HepG2 (cell line): ENCODE measurements around the gene VPS18. TPM values are rescaled to one million over a fixed set of nuclear protein-coding genes. Genes with fewer than 3 reads are reported as not detected.

Source experiments
- GRHL1 ChIP-seq: sonication (generic); formaldehyde crosslinking; conservative IDR thresholded peaks from 2 replicates; pipeline ENCODE4 v1.8.0; 2022; ENCODE audit warnings: missing genetic modification reagents
- HNF1B ChIP-seq: sonication (generic); formaldehyde crosslinking; IDR thresholded peaks from 2 replicates; pipeline ENCODE4 v1.5.1; 2020; ENCODE audit warnings: mild to moderate bottlenecking, moderate library complexity, missing genetic modification reagents
- MXD3 ChIP-seq: IDR thresholded peaks from 2 replicates; pipeline ENCODE4 v1.6.1; 2016; ENCODE audit warnings: mild to moderate bottlenecking, missing biosample characterization, missing genetic modification reagents
- SMAD3 ChIP-seq: sonication (generic); formaldehyde crosslinking; IDR thresholded peaks from 2 replicates; pipeline ENCODE4 v1.4.0; 2020; ENCODE audit warnings: missing genetic modification reagents
- UBTF ChIP-seq: sonication (generic); formaldehyde crosslinking; IDR thresholded peaks from 2 replicates; pipeline ENCODE4 v1.4.0; 2020; ENCODE audit warnings: mild to moderate bottlenecking, missing genetic modification reagents
- ZBTB3 ChIP-seq: sonication (generic); formaldehyde crosslinking; IDR thresholded peaks from 2 replicates; pipeline ENCODE4 v1.4.0; 2020; ENCODE audit warnings: low read depth, mild to moderate bottlenecking, moderate library complexity, missing genetic modification reagents, borderline replicate concordance
- ZHX2 ChIP-seq, 2 experiments: sonication (generic) in 1 of 2; formaldehyde crosslinking in 1 of 2; IDR thresholded peaks; 2 replicates each; pipeline versions ENCODE4 v1.6.1 to v1.9.0; 2014 to 2022; ENCODE audit warnings: antibody characterized with exemption in 1 of 2, borderline replicate concordance in 1 of 2, inconsistent platforms in 1 of 2, low read depth in 1 of 2, missing genetic modification reagents in 1 of 2
- ZNF12 ChIP-seq: sonication (generic); formaldehyde crosslinking; IDR thresholded peaks from 2 replicates; pipeline ENCODE4 v1.5.0; 2020; ENCODE audit warnings: missing genetic modification reagents
- ZNF326 ChIP-seq: sonication (generic); formaldehyde crosslinking; IDR thresholded peaks from 2 replicates; pipeline ENCODE4 v1.4.0; 2020; ENCODE audit warnings: missing genetic modification reagents, borderline replicate concordance
- ZNF549 ChIP-seq: sonication (generic); formaldehyde crosslinking; IDR thresholded peaks from 2 replicates; pipeline ENCODE4 v1.5.0; 2020; ENCODE audit warnings: missing genetic modification reagents
- ZNF569 ChIP-seq: sonication (generic); formaldehyde crosslinking; IDR thresholded peaks from 2 replicates; pipeline ENCODE4 v1.5.0; 2020; ENCODE audit warnings: mild to moderate bottlenecking, missing genetic modification reagents, moderate library complexity, borderline replicate concordance
- ZNF674 ChIP-seq: sonication (generic); formaldehyde crosslinking; IDR thresholded peaks from 2 replicates; pipeline ENCODE4 v1.5.0; 2020; ENCODE audit warnings: low read depth, mild to moderate bottlenecking, missing genetic modification reagents
- polyA plus RNA-seq, 8 experiments: library from polyadenylated mRNA; depleted of rRNA in 3 of 8; stranded (reverse) in 7 of 8; unstranded in 1 of 8; fragments of >200 nt; fragmentation: Illumina TruSeq in 4 of 8; extraction: Trizol in 4 of 8; gene quantifications; 2 replicates each; pipeline versions ENCODE4 v1.2.1 to v1.2.3, GENCODE V29; 2011 to 2016; ENCODE audit warnings: low read depth in 4 of 8, missing spikeins in 1 of 8, mixed read lengths in 1 of 8; ENCODE audit not compliant: insufficient read depth in 1 of 8
- total RNA-seq, 5 experiments: library from RNA; depleted of rRNA; stranded (reverse); fragments of >200 nt; fragmentation: Illumina TruSeq; extraction: Trizol; gene quantifications; 2 replicates each; pipeline ENCODE4 v1.2.3, GENCODE V29; 2016; ENCODE audit warnings: low read depth in 1 of 5

Gene VPS18
- total and polyA plus RNA-seq, 2 of the 13 experiments (the other 11 are each of a cell fraction or from before 2014, with no cell fraction given), result 5.8 to 17.0 TPM

- TF ChIP-seq GRHL1, result no peak
- TF ChIP-seq ZBTB3 (CRISPR knock-in tag), result no peak
- no peak; the same call in 1 of the 2 replicates for TF ChIP-seq ZHX2 (IDR thresholded peaks at IDR 0.05; ENCODE audit: low read depth)
- TF ChIP-seq ZHX2 (CRISPR knock-in tag; IDR thresholded peaks at IDR 0.05; ENCODE audit: borderline replicate concordance), result no peak
- peak; percentile 43 for TF ChIP-seq UBTF (CRISPR knock-in tag)
- no peak; the same call in 1 of the 2 replicates for TF ChIP-seq MXD3 (CRISPR knock-in tag)
- TF ChIP-seq ZNF569 (CRISPR knock-in tag), result no peak
- TF ChIP-seq ZNF674 (CRISPR knock-in tag), result 0 out of 2 replicates have a peak, but pooled peaks have one; percentile 28
- TF ChIP-seq ZNF326 (CRISPR knock-in tag), result no peak
- TF ChIP-seq ZNF12 (CRISPR knock-in tag), result 0 out of 2 replicates have a peak, but pooled peaks have one; percentile 62
- no peak for TF ChIP-seq SMAD3 (CRISPR knock-in tag)
- TF ChIP-seq ZNF549 (CRISPR knock-in tag), result no peak
- peak; percentile 50 for TF ChIP-seq HNF1B (CRISPR knock-in tag)
Observed at GRCh38 chr15:40893733-40894680, at the start of gene VPS18 (continued).
